ENCODE measurements around the gene STK32C.

DNA sequence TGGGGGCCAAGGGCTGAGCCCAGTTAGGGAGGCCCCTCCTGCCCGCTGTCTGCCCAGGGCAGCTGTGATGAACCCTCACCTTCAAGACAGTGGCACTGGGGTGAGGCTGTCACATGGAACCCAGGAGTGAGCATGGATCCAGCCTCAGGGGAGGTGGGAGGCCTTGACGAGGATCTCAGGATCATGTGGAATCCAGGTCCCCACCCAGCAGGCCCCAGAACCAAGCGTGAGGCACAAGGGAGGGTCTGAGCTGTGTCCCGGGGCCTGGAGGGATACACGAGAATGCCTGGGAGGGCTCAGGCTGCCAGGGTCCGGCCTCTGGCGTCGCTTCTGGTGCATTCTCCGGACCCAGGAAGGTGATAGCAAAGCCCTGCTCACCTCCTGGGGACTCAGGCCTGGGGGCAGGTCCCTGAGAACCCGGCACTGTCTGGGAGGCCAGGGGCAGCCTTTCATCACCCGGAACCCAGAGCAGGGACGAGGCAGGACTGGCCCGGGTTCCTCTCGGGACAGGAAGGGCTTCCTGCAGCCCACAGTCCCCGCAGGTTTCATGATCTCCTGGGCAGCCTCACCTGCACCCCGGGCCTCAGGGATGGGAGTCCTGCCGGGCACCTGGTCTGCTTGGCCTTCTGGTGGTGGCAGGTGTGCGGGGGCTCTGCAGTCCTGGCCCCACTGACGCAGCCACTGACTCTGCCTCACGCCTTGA, 103.5 kb downstream of the STK32C start:
- TF ChIP-seq POLR2AphosphoS5 (IDR thresholded peaks at IDR 0.05) = no peak
- TF ChIP-seq, protein P1, sequence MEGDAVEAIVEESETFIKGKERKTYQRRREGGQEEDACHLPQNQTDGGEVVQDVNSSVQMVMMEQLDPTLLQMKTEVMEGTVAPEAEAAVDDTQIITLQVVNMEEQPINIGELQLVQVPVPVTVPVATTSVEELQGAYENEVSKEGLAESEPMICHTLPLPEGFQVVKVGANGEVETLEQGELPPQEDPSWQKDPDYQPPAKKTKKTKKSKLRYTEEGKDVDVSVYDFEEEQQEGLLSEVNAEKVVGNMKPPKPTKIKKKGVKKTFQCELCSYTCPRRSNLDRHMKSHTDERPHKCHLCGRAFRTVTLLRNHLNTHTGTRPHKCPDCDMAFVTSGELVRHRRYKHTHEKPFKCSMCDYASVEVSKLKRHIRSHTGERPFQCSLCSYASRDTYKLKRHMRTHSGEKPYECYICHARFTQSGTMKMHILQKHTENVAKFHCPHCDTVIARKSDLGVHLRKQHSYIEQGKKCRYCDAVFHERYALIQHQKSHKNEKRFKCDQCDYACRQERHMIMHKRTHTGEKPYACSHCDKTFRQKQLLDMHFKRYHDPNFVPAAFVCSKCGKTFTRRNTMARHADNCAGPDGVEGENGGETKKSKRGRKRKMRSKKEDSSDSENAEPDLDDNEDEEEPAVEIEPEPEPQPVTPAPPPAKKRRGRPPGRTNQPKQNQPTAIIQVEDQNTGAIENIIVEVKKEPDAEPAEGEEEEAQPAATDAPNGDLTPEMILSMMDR (IDR thresholded peaks at IDR 0.05) = no peak
